Measurements from ENCODE around the gene SALL3. TPM values are rescaled to one million over a fixed set of nuclear protein-coding genes. Genes with fewer than 3 reads are reported as not detected.
"Not testable (repeated sequence)": the region's sequence is repeated elsewhere in the genome, so short reads cannot be mapped to it uniquely, and the experiment has no call there.

Gene SALL3
- total RNA-seq, 8 experiments from 2014 or later, result 0.05 to 9.2 (median 1.6) TPM; not detected in 1

GRCh38 chr18:78948221-78948620, 31.4 kb upstream of the SALL3 start:
- in situ Hi-C loops (cut with MboI; ENCODE audit: low pct_unique_long_range_greater_than_20kb in 2 of 9, low sequenced_read_pairs in 9 of 9, unreplicated experiment in 9 of 9), result no loop called here
- 0 to 78% (median 42%) methylated on average over 1 to 9 of the region's 12 CpGs; no CpG with 5 or more reads in 4 of the 10 experiments for WGBS, 10 experiments
- ATAC-seq (replicated peaks in 6 of 8), result no peak
- no peaks in the 10 kb centered on the region for H3K4me1 ChIP-seq (replicated peaks in 1 of 2)
- H3K4me3 ChIP-seq, result no peak overlapping the region
- no peak overlapping the region for H3K27ac ChIP-seq

- in situ Hi-C loops (cut with MboI; ENCODE audit: low pct_unique_long_range_greater_than_20kb in 2 of 9, low sequenced_read_pairs in 9 of 9, unreplicated experiment in 9 of 9), result no loop called here
Measured at GRCh38 chr18:78948707-78949106, 30.9 kb upstream of the SALL3 start.

GRCh38 chr18:78949216-78949615, 30.4 kb upstream of the SALL3 start:
- H3K4me1 ChIP-seq (replicated peaks in 1 of 2), result no peaks in the 10 kb centered on the region
- in situ Hi-C loops (cut with MboI; ENCODE audit: low pct_unique_long_range_greater_than_20kb in 2 of 9, low sequenced_read_pairs in 9 of 9, unreplicated experiment in 9 of 9), result no loop called here
- no peak overlapping the region for H3K27ac ChIP-seq
- no peak for ATAC-seq (replicated peaks in 6 of 8)
- no peak overlapping the region for H3K4me3 ChIP-seq
- 30 to 100% (median 60%) methylated on average over 1 to 3 of the region's 17 CpGs; no CpG with 5 or more reads in 3 of the 10 experiments for WGBS, 10 experiments

More at GRCh38 chr18:78948707-78949106, 30.9 kb upstream of the SALL3 start:
- Histone ChIP-seq H3K27ac (no peak overlapping the region), H3K4me1 (replicated peaks in 1 of 2) (no peaks in the 10 kb centered on the region), H3K4me3 (no peak overlapping the region)
- WGBS, 10 experiments, result 0 to 100% (median 60%) methylated on average over 1 to 11 of the region's 13 CpGs; no CpG with 5 or more reads in 2 of the 10 experiments
- ATAC-seq (replicated peaks in 6 of 8), result no peak

GRCh38 chr18:78950386-78950785, 29.2 kb upstream of the SALL3 start:
- ATAC-seq (replicated peaks in 6 of 8), result no peak
- Histone ChIP-seq H3K27ac (no peak overlapping the region), H3K4me1 (replicated peaks in 1 of 2) (no peaks in the 10 kb centered on the region), H3K4me3 (no peak overlapping the region)
- in situ Hi-C loops (cut with MboI; ENCODE audit: low pct_unique_long_range_greater_than_20kb in 2 of 9, low sequenced_read_pairs in 9 of 9, unreplicated experiment in 9 of 9), result no loop called here
- WGBS, 10 experiments, result 0 to 92% (median 53%) methylated on average over 1 to 9 of the region's 10 CpGs; no CpG with 5 or more reads in 3 of the 10 experiments

- H3K27ac ChIP-seq, result no peak overlapping the region
- WGBS, 10 experiments, result 41 to 90% (median 76%) methylated on average over 1 to 10 of the region's 17 CpGs; no CpG with 5 or more reads in 1 of the 10 experiments
- H3K4me1 ChIP-seq (replicated peaks in 1 of 2), result no peaks in the 10 kb centered on the region
- ATAC-seq (replicated peaks in 6 of 8), result no peak
- in situ Hi-C loops (cut with MboI; ENCODE audit: low pct_unique_long_range_greater_than_20kb in 2 of 9, low sequenced_read_pairs in 9 of 9, unreplicated experiment in 9 of 9), result no loop called here
- no peak overlapping the region for H3K4me3 ChIP-seq
Measured at GRCh38 chr18:78953566-78953965, 26.1 kb upstream of the SALL3 start.

GRCh38 chr18:78955051-78955450, 24.6 kb upstream of the SALL3 start:
- ATAC-seq (replicated peaks in 6 of 8), result no peak

GRCh38 chr18:78957140-78957539, 22.5 kb upstream of the SALL3 start:
- in situ Hi-C loops (cut with MboI; ENCODE audit: low pct_unique_long_range_greater_than_20kb in 2 of 9, low sequenced_read_pairs in 9 of 9, unreplicated experiment in 9 of 9), result no loop called here
- H3K4me1 ChIP-seq (replicated peaks in 1 of 2), result no peaks in the 10 kb centered on the region
- H3K27ac ChIP-seq, result no peak overlapping the region
- no peak overlapping the region for H3K4me3 ChIP-seq
- ATAC-seq (replicated peaks in 6 of 8), result no peak
- WGBS, 10 experiments, result 0 to 83% methylated on average over 1 of the region's 14 CpGs; no CpG with 5 or more reads in 8 of the 10 experiments

More at GRCh38 chr18:78955051-78955450, 24.6 kb upstream of the SALL3 start:
- 0 to 92% (median 80%) methylated on average over 1 to 7 of the region's 17 CpGs; no CpG with 5 or more reads in 5 of the 10 experiments for WGBS, 10 experiments
- Histone ChIP-seq H3K4me3 (no peak overlapping the region), H3K4me1 (replicated peaks in 1 of 2) (no peaks in the 10 kb centered on the region), H3K27ac (no peak overlapping the region)
- in situ Hi-C loops (cut with MboI; ENCODE audit: low pct_unique_long_range_greater_than_20kb in 2 of 9, low sequenced_read_pairs in 9 of 9, unreplicated experiment in 9 of 9), result no loop called here

- in situ Hi-C loops (cut with MboI; ENCODE audit: low pct_unique_long_range_greater_than_20kb in 2 of 9, low sequenced_read_pairs in 9 of 9, unreplicated experiment in 9 of 9), result no loop called here
- Histone ChIP-seq H3K4me3 (no peak overlapping the region), H3K27ac (no peak overlapping the region), H3K4me1 (replicated peaks in 1 of 2) (no peaks in the 10 kb centered on the region)
- WGBS, 10 experiments, result 5 to 100% (median 45%) methylated on average over 1 to 6 of the region's 6 CpGs; no CpG with 5 or more reads in 1 of the 10 experiments
- no peak for ATAC-seq (replicated peaks in 6 of 8)
Measured at GRCh38 chr18:78960709-78961108, 18.9 kb upstream of the SALL3 start.

GRCh38 chr18:78962098-78962497, 17.5 kb upstream of the SALL3 start:
- H3K4me1 ChIP-seq (replicated peaks in 1 of 2), result no peaks in the 10 kb centered on the region
- in situ Hi-C loops (cut with MboI; ENCODE audit: low pct_unique_long_range_greater_than_20kb in 2 of 9, low sequenced_read_pairs in 9 of 9, unreplicated experiment in 9 of 9), result no loop called here
- WGBS, 10 experiments, result 10 to 100% (median 80%) methylated on average over 1 to 6 of the region's 7 CpGs; no CpG with 5 or more reads in 1 of the 10 experiments
- no peak overlapping the region for H3K4me3 ChIP-seq
- no peak for ATAC-seq (replicated peaks in 6 of 8)
- no peak overlapping the region for H3K27ac ChIP-seq

- H3K27ac ChIP-seq; in situ Hi-C loops (cut with MboI; ENCODE audit: low pct_unique_long_range_greater_than_20kb in 2 of 9, low sequenced_read_pairs in 9 of 9, unreplicated experiment in 9 of 9); H3K4me3 ChIP-seq; ATAC-seq (replicated peaks in 6 of 8); H3K4me1 ChIP-seq (replicated peaks in 1 of 2): not testable (repeated sequence)
- 100% methylated on average over 1 to 5 of the region's 24 CpGs; no CpG with 5 or more reads in 5 of the 10 experiments for WGBS, 10 experiments
Measured at GRCh38 chr18:78964727-78965126, 14.9 kb upstream of the SALL3 start.

- Histone ChIP-seq H3K4me1 (replicated peaks in 1 of 2) (no peaks in the 10 kb centered on the region), H3K4me3 (no peak overlapping the region), H3K27ac (no peak overlapping the region)
- WGBS, 10 experiments, result 47 to 86% (median 74%) methylated on average over 1 to 3 of the region's 23 CpGs; no CpG with 5 or more reads in 6 of the 10 experiments
- in situ Hi-C loops (cut with MboI; ENCODE audit: low pct_unique_long_range_greater_than_20kb in 2 of 9, low sequenced_read_pairs in 9 of 9, unreplicated experiment in 9 of 9), result no loop called here
- no peak for ATAC-seq (replicated peaks in 6 of 8)
Measured at GRCh38 chr18:78965260-78965659, 14.4 kb upstream of the SALL3 start.

GRCh38 chr18:78965917-78966792, 13.5 kb upstream of the SALL3 start:
- H3K4me1 ChIP-seq (replicated peaks in 1 of 2), result no peaks in the 10 kb centered on the region
- no peak for ATAC-seq (replicated peaks in 6 of 8)
- H3K4me3 ChIP-seq, result no peak overlapping the region
- no peak overlapping the region for H3K27ac ChIP-seq
- 85 to 100% (median 96%) methylated on average over 2 to 5 of the region's 18 CpGs; no CpG with 5 or more reads in 6 of the 10 experiments for WGBS, 10 experiments
- in situ Hi-C loops (cut with MboI; ENCODE audit: low pct_unique_long_range_greater_than_20kb in 2 of 9, low sequenced_read_pairs in 9 of 9, unreplicated experiment in 9 of 9), result no loop called here

- H3K4me3 ChIP-seq, result no peak overlapping the region
- H3K27ac ChIP-seq, result no peak overlapping the region
- no peaks in the 10 kb centered on the region for H3K4me1 ChIP-seq (replicated peaks in 1 of 2)
- in situ Hi-C loops (cut with MboI; ENCODE audit: low pct_unique_long_range_greater_than_20kb in 2 of 9, low sequenced_read_pairs in 9 of 9, unreplicated experiment in 9 of 9), result no loop called here
- WGBS, 10 experiments, result 0 to 100% (median 76%) methylated on average over 1 of the region's 1 CpG; no CpG with 5 or more reads in 4 of the 10 experiments
- ATAC-seq (replicated peaks in 6 of 8), result no peak
Measured at GRCh38 chr18:78966793-78967106, 12.9 kb upstream of the SALL3 start.
